Measurements from ENCODE around the gene LEFTY1.
"Not testable (repeated sequence)": the region's sequence is repeated elsewhere in the genome, so short reads cannot be mapped to it uniquely, and the experiment has no call there.

LEFTY1 gene

DNA sequence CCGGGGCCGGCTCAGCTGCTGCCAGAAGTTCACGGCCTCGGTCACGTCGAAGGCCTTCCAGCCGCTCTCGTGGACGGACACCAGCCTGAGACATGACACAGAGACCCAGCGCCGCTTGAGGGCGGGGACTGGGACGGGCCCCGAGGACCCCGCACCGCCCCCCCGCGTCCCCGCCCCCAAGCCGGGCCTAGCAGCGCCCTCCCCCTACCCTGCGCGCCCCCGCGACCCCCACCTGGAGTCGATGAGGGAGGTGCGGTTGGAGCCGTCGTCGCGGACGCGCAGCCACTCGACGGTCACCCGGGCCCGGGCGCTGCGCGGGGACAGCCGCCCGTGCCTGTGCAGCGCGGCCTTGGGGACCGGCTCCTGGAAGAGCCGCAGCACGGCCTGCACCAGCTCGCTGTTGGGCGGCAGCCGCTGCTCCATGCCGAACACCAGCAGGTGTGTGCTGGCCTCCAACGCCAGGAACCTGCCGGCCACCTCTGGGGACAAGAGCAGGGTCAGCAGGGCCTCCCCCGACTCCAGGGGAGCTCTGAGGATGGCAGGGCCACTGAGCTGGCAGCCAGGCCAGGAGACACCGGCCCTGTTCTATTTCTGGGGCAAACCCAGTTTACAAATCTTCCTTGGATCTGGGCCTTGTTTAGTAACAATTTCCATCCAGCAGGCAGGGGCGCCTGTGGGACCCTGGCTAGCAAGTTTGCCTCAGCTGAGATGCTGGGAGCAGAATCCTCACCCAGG is 1.2 kb downstream of the LEFTY1 start:
- ATAC-seq, DNase-seq: not testable (repeated sequence)

GRCh38 chr1:225887030-225887314 is 2.0 kb downstream of the LEFTY1 start:
- ATAC-seq, result no peak
- DNase-seq, result no peak

- no peak for ATAC-seq
- no peak for DNase-seq
These were observed 2.6 kb downstream of the LEFTY1 start for GRCh38 chr1:225886159-225887029.

- DNase-seq, result no peak
These were observed 3.6 kb downstream of the LEFTY1 start for GRCh38 chr1:225885336-225885735.

GRCh38 chr1:225883616-225884265 is 5.2 kb downstream of the LEFTY1 start:
- no peak for ATAC-seq
- DNase-seq, result no peak

More at GRCh38 chr1:225885336-225885735, 3.6 kb downstream of the LEFTY1 start:
- no peak for ATAC-seq

GRCh38 chr1:225882694-225883615 is 6.0 kb downstream of the LEFTY1 start:
- ATAC-seq (peak; percentile 34), DNase-seq (peak; percentile 57)

DNA sequence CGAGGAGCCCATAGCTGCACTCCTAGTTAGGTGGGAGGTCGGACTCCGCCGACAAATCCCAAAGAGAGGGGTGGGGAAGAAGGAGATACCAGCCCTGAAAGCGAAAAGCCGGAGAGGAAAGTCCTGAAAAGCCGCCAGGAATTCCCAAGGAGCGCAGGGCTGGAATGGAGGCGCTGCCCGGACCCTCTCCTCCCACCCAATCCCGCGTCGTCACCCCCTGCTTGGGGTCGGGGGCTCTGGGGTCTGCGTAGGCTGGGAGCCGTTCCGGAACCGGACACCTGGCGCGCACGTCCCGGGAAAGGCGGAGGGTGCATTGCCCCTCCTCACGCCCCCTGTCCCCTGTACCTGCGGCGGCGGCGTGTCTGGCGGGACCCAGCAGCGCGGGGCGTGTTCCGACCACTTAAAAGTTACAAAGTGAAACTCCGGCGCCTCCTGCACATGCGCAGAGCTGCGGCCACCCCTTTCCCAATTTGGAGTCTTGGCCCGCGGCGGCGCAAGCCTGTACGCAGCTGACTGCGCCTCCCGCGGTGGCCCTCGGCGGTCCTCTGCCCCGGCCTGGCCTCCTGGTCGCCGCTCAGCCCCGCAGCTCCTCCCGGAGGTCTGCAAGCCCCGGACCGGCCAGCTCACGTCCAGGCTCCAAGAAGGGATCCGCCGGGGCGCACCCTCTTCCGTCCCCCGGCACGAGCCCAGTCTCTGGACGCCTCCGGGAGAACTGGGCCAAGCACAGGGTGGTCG is 6.8 kb downstream of the LEFTY1 start, which contains the start of gene TMEM63A:
Gene TMEM63A (minus strand): TSS at position 422 of the 735 bp plus-strand sequence. CDS start 4,800 bp downstream, outside the sequence.
- peak; percentile 90 for DNase-seq
- ATAC-seq, result peak; percentile 83

- peak; percentile 30 for ATAC-seq
- peak; percentile 68 for DNase-seq
These were observed 7.6 kb downstream of the LEFTY1 start for GRCh38 chr1:225881081-225881958.

DNA sequence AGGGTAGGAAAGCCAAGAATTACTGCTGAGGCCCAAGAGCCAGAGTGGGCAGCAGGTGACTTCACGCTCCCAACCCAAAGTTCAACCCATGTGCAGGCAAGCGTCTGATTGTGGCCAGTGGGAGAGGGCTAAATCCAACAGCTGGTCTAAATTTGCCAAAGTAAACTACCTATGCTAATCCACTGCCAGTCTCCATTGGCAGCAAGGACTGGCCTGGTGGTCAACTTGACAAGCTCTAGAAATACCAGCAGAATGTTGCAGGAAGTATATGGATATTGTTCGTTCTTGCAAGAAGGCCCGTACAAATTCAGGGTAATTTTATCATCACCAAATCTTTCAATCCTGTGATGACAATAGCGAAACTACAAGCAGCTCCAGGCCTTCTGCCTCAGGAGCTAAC is 8.3 kb downstream of the LEFTY1 start:
- DNase-seq (no peak), ATAC-seq (no peak)

DNA sequence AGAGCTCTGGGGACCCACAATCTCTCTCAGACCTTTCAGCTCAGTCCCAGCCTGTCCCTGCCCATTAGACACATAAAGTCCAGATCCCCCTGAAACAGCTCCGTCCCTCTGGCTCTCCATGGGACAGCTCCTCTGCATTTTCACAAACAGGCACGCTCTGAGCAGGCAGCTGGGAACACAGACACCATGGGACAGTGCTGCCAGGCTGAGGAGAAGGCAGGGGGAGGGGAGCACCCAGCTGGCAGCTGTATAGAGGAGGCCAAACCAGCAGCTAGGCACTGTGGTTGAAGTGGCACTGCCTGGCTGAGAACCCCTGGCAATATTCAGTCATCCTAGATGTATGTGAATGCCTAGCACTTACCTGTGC is 8.7 kb downstream of the LEFTY1 start:
- no peak for DNase-seq
- no peak for ATAC-seq

DNA sequence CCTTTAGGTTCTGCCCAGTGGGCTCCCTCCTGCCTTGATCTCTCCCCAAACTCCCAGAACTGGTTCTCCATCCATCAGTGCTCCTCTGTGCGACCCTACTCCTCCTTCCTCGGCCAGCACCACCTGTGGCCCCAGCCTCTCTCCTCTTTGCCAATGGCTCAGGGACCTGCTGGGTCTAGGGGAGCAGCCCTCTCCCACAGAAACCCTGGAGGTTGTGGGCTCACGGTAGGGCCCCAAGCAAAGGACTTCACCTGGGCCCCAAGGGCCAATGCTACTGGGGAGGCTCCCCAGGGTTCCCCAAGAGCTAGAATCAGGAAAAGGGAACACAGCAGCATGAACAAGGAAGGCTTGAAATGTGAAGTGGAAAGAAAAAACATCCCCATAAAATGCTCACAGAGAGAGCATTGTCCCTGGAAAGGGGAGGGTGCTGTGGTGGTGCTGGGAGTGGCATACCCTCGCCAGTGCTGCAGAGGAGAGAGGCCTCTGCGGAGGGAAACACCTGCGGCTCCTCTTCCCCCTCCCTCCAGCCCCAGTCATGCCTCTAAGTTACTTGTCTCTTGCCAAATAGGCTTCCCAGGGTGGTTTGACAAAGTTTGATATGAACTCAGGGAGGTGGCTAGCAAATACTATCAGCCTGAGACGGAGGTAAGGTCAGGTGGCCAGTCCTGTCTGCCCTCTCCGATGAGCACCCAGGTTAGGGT is 9.3 kb downstream of the LEFTY1 start:
- no peak for ATAC-seq
- no peak for DNase-seq

DNA sequence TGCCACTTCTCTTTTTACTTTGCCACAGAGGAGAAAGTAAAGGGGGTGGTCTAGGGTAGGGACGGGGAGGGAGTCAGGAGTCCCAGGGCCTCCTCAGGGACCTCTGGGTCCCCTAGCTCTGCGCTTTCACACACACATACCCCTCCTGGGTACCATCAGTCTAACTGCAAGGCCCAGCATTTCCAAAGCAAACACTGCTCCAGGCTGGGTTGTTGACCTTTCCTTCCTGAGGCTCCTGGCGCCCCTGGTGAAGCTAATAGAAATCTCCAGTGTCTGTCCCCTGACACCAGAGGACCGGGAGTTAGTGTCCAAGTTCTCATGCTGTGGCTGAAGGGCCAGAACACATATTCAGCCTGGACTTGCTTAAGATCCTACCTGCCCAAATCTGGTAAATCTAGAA is 10.7 kb downstream of the LEFTY1 start:
- DNase-seq, result no peak

DNA sequence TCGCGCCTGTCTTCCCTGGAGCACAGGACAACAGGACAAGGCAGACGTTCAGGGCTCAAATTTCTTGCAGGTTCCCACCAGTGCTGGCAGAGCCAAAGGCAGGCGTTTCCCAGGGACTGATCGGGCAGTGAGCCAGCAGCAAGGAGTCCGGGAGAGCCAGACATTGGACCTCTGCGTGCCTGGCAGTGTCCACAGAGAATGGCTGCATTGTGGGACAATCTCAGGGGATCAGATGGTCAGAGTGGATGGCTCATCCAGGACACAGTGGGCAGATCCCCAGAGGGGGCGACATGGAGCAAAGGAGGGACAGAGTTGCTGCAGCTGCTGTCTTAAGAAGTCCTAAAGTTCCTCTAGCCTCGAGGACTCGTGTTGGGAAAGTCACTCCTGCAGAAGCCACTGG is 11.4 kb downstream of the LEFTY1 start:
- ATAC-seq (no peak), DNase-seq (peak; percentile 52)

More for the DNA sequence above, 10.7 kb downstream of the LEFTY1 start:
- no peak for ATAC-seq

- no peak for ATAC-seq
- DNase-seq, result no peak
These were observed 11.9 kb downstream of the LEFTY1 start for GRCh38 chr1:225876900-225877510.

DNA sequence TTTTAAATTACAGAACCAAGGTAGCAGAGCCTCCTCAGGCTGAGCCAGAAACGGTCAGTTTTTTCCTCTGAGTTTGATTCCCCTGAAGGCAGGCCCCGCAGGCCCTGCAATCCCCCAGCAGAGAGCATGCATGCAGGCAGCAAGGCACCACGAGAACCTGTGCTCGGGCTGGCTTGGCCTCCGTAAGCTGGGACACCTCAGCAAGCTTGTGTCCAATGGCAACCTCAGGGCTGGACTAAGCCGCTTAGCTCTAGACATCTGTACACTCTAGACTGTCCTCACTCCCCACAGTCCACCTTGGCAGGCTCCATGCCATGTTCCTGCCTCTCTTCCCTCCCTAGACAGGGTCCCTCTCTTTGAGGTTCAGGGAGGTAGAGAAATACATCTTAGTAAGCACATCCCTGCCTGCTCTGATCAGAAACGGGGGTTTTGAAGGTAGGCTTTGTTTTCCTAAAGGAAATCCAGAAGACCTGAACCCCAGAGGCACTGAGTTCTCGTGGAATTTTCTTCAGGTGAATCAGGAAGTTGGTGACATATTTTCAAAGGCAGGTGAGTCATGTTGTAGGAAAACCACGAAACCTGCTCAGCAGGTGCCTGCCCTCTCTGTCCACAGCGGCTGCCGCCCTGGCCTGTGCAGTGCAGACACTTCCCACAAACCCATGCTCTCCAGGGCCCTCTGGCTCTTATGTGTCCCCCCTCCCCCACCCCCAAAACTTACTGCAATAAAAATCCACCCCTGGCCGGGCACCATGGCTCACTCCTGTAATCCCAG is 13.7 kb downstream of the LEFTY1 start:
- no peak for DNase-seq

GRCh38 chr1:225874431-225874830 is 14.5 kb downstream of the LEFTY1 start:
- ATAC-seq, result no peak
- DNase-seq, result no peak

More for the DNA sequence above, 13.7 kb downstream of the LEFTY1 start:
- no peak for ATAC-seq

- ATAC-seq, result no peak
These were observed 15.6 kb downstream of the LEFTY1 start for GRCh38 chr1:225873281-225873850.

DNA sequence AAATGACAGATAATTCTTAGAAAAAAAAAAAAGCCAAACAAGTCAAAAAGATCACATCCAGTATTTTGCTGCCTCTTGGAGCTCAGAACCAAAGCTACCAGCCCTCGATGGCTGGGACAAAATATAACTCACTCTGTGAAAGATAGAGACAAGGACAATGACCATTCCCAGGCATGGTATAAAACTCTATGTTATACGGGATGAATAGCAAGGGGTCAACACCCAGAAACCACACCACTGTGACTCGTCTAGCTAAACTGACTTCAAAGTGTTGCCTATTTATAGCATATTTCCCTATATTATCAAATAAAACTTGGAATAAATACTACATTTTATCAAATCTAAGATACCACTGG is 16.9 kb downstream of the LEFTY1 start:
- DNase-seq (no peak), ATAC-seq (no peak)

More at GRCh38 chr1:225873281-225873850, 15.6 kb downstream of the LEFTY1 start:
- no peak for DNase-seq

Data from stimulated activated naive CD8-positive, alpha-beta T cell treated with anti-CD3 and anti-CD28 coated beads, Interleukin-15, Interleukin-2, amounts not matched to agents 100 U/mL and 50 U/mL, for 24 hours (primary cell).